Measurements from ENCODE around the gene TTC23.

The TTC23 gene

GRCh38 chr15:99090011-99090699 lies 159.2 kb downstream of the TTC23 start:
- no peak for DNase-seq (ENCODE audit: extremely low read depth in 1 of 2, low read depth in 1 of 2)

- no peak for DNase-seq (ENCODE audit: extremely low read depth in 1 of 2, low read depth in 1 of 2)
These were observed 161.9 kb downstream of the TTC23 start for GRCh38 chr15:99087405-99087943.

- DNase-seq (ENCODE audit: extremely low read depth in 1 of 2, low read depth in 1 of 2): no peak
These were observed 163.1 kb downstream of the TTC23 start for GRCh38 chr15:99086327-99086667.

All from activated CD8-positive, alpha-beta memory T cell treated with anti-CD3 and anti-CD28 coated beads for 1 hour (primary cell).